Nephron progenitor cell (in vitro differentiated cells): ENCODE data around the gene PFN2.
"Not testable (repeated sequence)": the region's sequence is repeated elsewhere in the genome, so short reads cannot be mapped to it uniquely, and the experiment has no call there.

Experiments used
- DNase-seq: peaks from one replicate; pipeline ENCODE4 v3.0.0; 2021
- H3K27ac Mint-ChIP-seq: 2 replicates; pipeline ENCODE4 v1.8.0; 2021; ENCODE audit warnings: mild to moderate bottlenecking, moderate library complexity, mixed read lengths
- H3K27me3 Mint-ChIP-seq: 2 replicates; pipeline ENCODE4 v1.8.0; 2021; ENCODE audit warnings: mild to moderate bottlenecking, low read depth, mixed read lengths; ENCODE audit not compliant: poor library complexity
- H3K36me3 Mint-ChIP-seq: 2 replicates; pipeline ENCODE4 v1.8.0; 2021; ENCODE audit warnings: low read depth, mixed read lengths
- H3K4me1 Mint-ChIP-seq: 2 replicates; pipeline ENCODE4 v1.8.0; 2021; ENCODE audit warnings: mixed read lengths
- H3K4me3 Mint-ChIP-seq: 2 replicates; pipeline ENCODE4 v1.8.0; 2021; ENCODE audit warnings: mild to moderate bottlenecking, moderate library complexity, mixed read lengths
- H3K9me3 Mint-ChIP-seq: 2 replicates; pipeline ENCODE4 v1.8.0; 2021; ENCODE audit warnings: mild to moderate bottlenecking, moderate library complexity, mixed read lengths
- CTCF ChIP-seq: fragments of 200-600 bp; sonication (generic); IDR thresholded peaks from 2 replicates; pipeline ENCODE4 v1.5.0; 2021; ENCODE audit warnings: antibody characterized with exemption

Gene PFN2

GRCh38 chr3:149990423-149990948, 19.8 kb upstream of the PFN2 start:
- no peak for DNase-seq
- H3K36me3 Mint-ChIP-seq: peaks cover 14% of the 10 kb centered on the region
- peaks cover 28% of the 10 kb centered on the region for H3K9me3 Mint-ChIP-seq
- H3K27me3 Mint-ChIP-seq: peaks cover 2% of the 10 kb centered on the region
- no peak overlapping the region for H3K27ac Mint-ChIP-seq
- H3K4me3 Mint-ChIP-seq: no peak overlapping the region
- TF ChIP-seq CTCF: no peak
- no peaks in the 10 kb centered on the region for H3K4me1 Mint-ChIP-seq

GRCh38 chr3:149989307-149989706, 18.6 kb upstream of the PFN2 start:
- H3K27ac Mint-ChIP-seq: no peak overlapping the region
- H3K4me3 Mint-ChIP-seq: no peak overlapping the region
- H3K4me1 Mint-ChIP-seq: no peaks in the 10 kb centered on the region
- DNase-seq: no peak
- H3K27me3 Mint-ChIP-seq: peaks cover 2% of the 10 kb centered on the region
- TF ChIP-seq CTCF: no peak
- peaks cover 6% of the 10 kb centered on the region for H3K36me3 Mint-ChIP-seq
- H3K9me3 Mint-ChIP-seq: peaks cover 16% of the 10 kb centered on the region

GRCh38 chr3:149983628-149984027, 12.9 kb upstream of the PFN2 start:
- Mint-ChIP-seq H3K9me3 (peaks cover 4% of the 10 kb centered on the region), H3K27me3 (no peaks in the 10 kb centered on the region), H3K36me3 (peaks cover 12% of the 10 kb centered on the region), H3K4me1 (no peaks in the 10 kb centered on the region), H3K27ac (no peak overlapping the region), H3K4me3 (no peak overlapping the region)
- DNase-seq: no peak
- TF ChIP-seq CTCF: no peak

- not testable (repeated sequence) for DNase-seq, H3K27ac Mint-ChIP-seq, H3K9me3 Mint-ChIP-seq, H3K4me1 Mint-ChIP-seq, H3K4me3 Mint-ChIP-seq, H3K27me3 Mint-ChIP-seq
- H3K36me3 Mint-ChIP-seq: peaks cover 15% of the 10 kb centered on the region
Observed at GRCh38 chr3:149983053-149983452, 12.4 kb upstream of the PFN2 start.

- peaks cover 15% of the 10 kb centered on the region for H3K36me3 Mint-ChIP-seq
- H3K27ac Mint-ChIP-seq, H3K27me3 Mint-ChIP-seq, H3K4me3 Mint-ChIP-seq, DNase-seq, H3K4me1 Mint-ChIP-seq, H3K9me3 Mint-ChIP-seq: not testable (repeated sequence)
Observed at GRCh38 chr3:149981979-149982378, 11.3 kb upstream of the PFN2 start.

GRCh38 chr3:149977386-149977785, 6.7 kb upstream of the PFN2 start:
- peaks cover 4% of the 10 kb centered on the region for H3K9me3 Mint-ChIP-seq
- H3K36me3 Mint-ChIP-seq: peaks cover 23% of the 10 kb centered on the region
- peaks cover 13% of the 10 kb centered on the region for H3K4me1 Mint-ChIP-seq
- H3K27ac Mint-ChIP-seq: no peak overlapping the region
- H3K27me3 Mint-ChIP-seq: no peaks in the 10 kb centered on the region
- no peak overlapping the region for H3K4me3 Mint-ChIP-seq
- no peak for DNase-seq
- TF ChIP-seq CTCF: no peak

GRCh38 chr3:149975919-149976318, 5.2 kb upstream of the PFN2 start:
- peaks cover 21% of the 10 kb centered on the region for H3K4me1 Mint-ChIP-seq

More at GRCh38 chr3:149975919-149976318, 5.2 kb upstream of the PFN2 start:
- DNase-seq: no peak
- Mint-ChIP-seq H3K36me3 (peaks cover 23% of the 10 kb centered on the region), H3K27ac (no peak overlapping the region), H3K27me3 (no peaks in the 10 kb centered on the region), H3K9me3 (peaks cover 4% of the 10 kb centered on the region), H3K4me3 (no peak overlapping the region)
- no peak for TF ChIP-seq CTCF
